T47D (cell line): ENCODE measurements around the gene SMIM33.
"Not testable (repeated sequence)": the region's sequence is repeated elsewhere in the genome, so short reads cannot be mapped to it uniquely, and the experiment has no call there.

Experiments used
- DNase-seq, 2 experiments: peaks; one replicate each; pipeline versions ENCODE4 v3.0.0 to v3.0.0-alpha.2; 2011 to 2012; ENCODE audit warnings: low read depth in 1 of 2, low spot score in 1 of 2
- JUND ChIP-seq: IDR thresholded peaks from 2 replicates; pipeline ENCODE4 v1.6.1; 2012; ENCODE audit warnings: low read depth
- in situ Hi-C: cut with HindIII; loops from 2 replicates; pipeline ENCODE4 v1.10.0; 2016; ENCODE audit warnings: low sequenced_read_pairs, low pct_unique_long_range_greater_than_20kb

SMIM33 gene

GRCh38 chr5:139459451-139459934 lies 11.3 kb upstream of the SMIM33 start:
- no peak for TF ChIP-seq JUND
- peak in 1 of 2 experiments; percentile 69 for DNase-seq
- in situ Hi-C loops, result no loop called here

GRCh38 chr5:139460455-139460854 lies 10.3 kb upstream of the SMIM33 start:
- no peak for DNase-seq
- no peak for TF ChIP-seq JUND
- in situ Hi-C loops, result no loop called here

- no peak for DNase-seq
- TF ChIP-seq JUND, result no peak
- in situ Hi-C loops, result no loop called here
These were observed 9.6 kb upstream of the SMIM33 start for GRCh38 chr5:139461176-139461575.

- no peak for DNase-seq
- no peak for TF ChIP-seq JUND
- in situ Hi-C loops, result no loop called here
These were observed 9.1 kb upstream of the SMIM33 start for GRCh38 chr5:139461698-139462097.

- DNase-seq, result no peak
- in situ Hi-C loops, result no loop called here
- TF ChIP-seq JUND, result no peak
These were observed 8.1 kb upstream of the SMIM33 start, which contains the start of gene ECSCR for GRCh38 chr5:139462586-139463276. Gene ECSCR, minus strand, starts transcription at chr5:139462743. Its CDS starts 73 bp downstream, at chr5:139462670.

GRCh38 chr5:139468421-139468931 lies 2.3 kb upstream of the SMIM33 start:
- TF ChIP-seq JUND, result no peak
- DNase-seq, result no peak

GRCh38 chr5:139472386-139473030 lies 1.7 kb downstream of the SMIM33 start:
- in situ Hi-C loops, result no loop called here
- no peak for DNase-seq
- TF ChIP-seq JUND, result no peak

More at GRCh38 chr5:139468421-139468931, 2.3 kb upstream of the SMIM33 start:
- in situ Hi-C loops, result no loop called here

- TF ChIP-seq JUND, result no peak
- no peak for DNase-seq
- in situ Hi-C loops, result no loop called here
These were observed 2.3 kb downstream of the SMIM33 start for GRCh38 chr5:139473105-139473504.

GRCh38 chr5:139473565-139473964 lies 2.8 kb downstream of the SMIM33 start:
- in situ Hi-C loops, result no loop called here
- no peak for TF ChIP-seq JUND
- DNase-seq, result no peak

GRCh38 chr5:139474890-139475791 lies 4.3 kb downstream of the SMIM33 start:
- no peak for DNase-seq
- in situ Hi-C loops, result no loop called here
- TF ChIP-seq JUND, result no peak

- DNase-seq, result no peak
- in situ Hi-C loops, result no loop called here
- no peak for TF ChIP-seq JUND
These were observed 5.2 kb downstream of the SMIM33 start for GRCh38 chr5:139475865-139476617.

- DNase-seq, in situ Hi-C loops: not testable (repeated sequence)
These were observed 8.0 kb downstream of the SMIM33 start for GRCh38 chr5:139478657-139479423.

GRCh38 chr5:139479729-139480128 lies 8.9 kb downstream of the SMIM33 start:
- in situ Hi-C loops, DNase-seq: not testable (repeated sequence)
